Mononuclear cell (primary cell): Measurements from ENCODE around the gene PATE1. TPM values are rescaled to one million over a fixed set of nuclear protein-coding genes. Genes with fewer than 3 reads are reported as not detected.

Experiments used
- H3K27me3 ChIP-seq: 2 replicates; pipeline ENCODE4 v1.6.0; 2011; ENCODE audit warnings: low read length, control low read depth; ENCODE audit not compliant: insufficient read depth
- H3K4me1 ChIP-seq: 2 replicates; pipeline ENCODE4 v1.5.1; 2011; ENCODE audit warnings: mild to moderate bottlenecking, low read length, control low read depth; ENCODE audit not compliant: insufficient read depth
- H3K4me3 ChIP-seq: 2 replicates; pipeline ENCODE4 v1.5.1; 2011; ENCODE audit warnings: mild to moderate bottlenecking, low read length, moderate library complexity
- H3K9me3 ChIP-seq: 2 replicates; pipeline ENCODE4 v1.5.1; 2011; ENCODE audit warnings: low read depth, mild to moderate bottlenecking, control low read depth, low read length
- total RNA-seq: library from RNA; depleted of rRNA; stranded (reverse); fragments of >200 nt; gene quantifications from one replicate; pipeline ENCODE4 v1.2.3, GENCODE V29; 2012

The PATE1 gene
- total RNA-seq, 1 donor, result not detected

- no peak overlapping the region for H3K4me3 ChIP-seq
- no peaks in the 10 kb centered on the region for H3K9me3 ChIP-seq
Measured at GRCh38 chr11:125770583-125770982, 24.5 kb downstream of the PATE1 start.

GRCh38 chr11:125772834-125773505, 26.9 kb downstream of the PATE1 start:
- H3K4me3 ChIP-seq, result no peak overlapping the region
- no peaks in the 10 kb centered on the region for H3K4me1 ChIP-seq
- H3K27me3 ChIP-seq, result no peaks in the 10 kb centered on the region
- H3K9me3 ChIP-seq, result no peaks in the 10 kb centered on the region

More at GRCh38 chr11:125770583-125770982, 24.5 kb downstream of the PATE1 start:
- no peaks in the 10 kb centered on the region for H3K27me3 ChIP-seq
- no peaks in the 10 kb centered on the region for H3K4me1 ChIP-seq

- Histone ChIP-seq H3K9me3 (no peaks in the 10 kb centered on the region), H3K27me3 (no peaks in the 10 kb centered on the region), H3K4me1 (no peaks in the 10 kb centered on the region), H3K4me3 (no peak overlapping the region)
Measured at GRCh38 chr11:125773516-125773915, 27.4 kb downstream of the PATE1 start.

- Histone ChIP-seq H3K9me3 (no peaks in the 10 kb centered on the region), H3K4me1 (no peaks in the 10 kb centered on the region), H3K27me3 (no peaks in the 10 kb centered on the region), H3K4me3 (no peak overlapping the region)
Measured at GRCh38 chr11:125777309-125777708, 31.2 kb downstream of the PATE1 start.

- Histone ChIP-seq H3K9me3 (no peaks in the 10 kb centered on the region), H3K4me3 (no peak within 1 kb of the TSS), H3K27me3 (no peaks in the 10 kb centered on the region), H3K4me1 (no peaks in the 10 kb centered on the region)
Measured at GRCh38 chr11:125778728-125779127, 32.6 kb downstream of the PATE1 start, which contains the start of gene PATE2. Gene PATE2 (minus strand): TSS chr11:125778828. CDS start chr11:125778773, 55 bp downstream.

GRCh38 chr11:125784678-125785077, 38.6 kb downstream of the PATE1 start:
- H3K4me3 ChIP-seq, result no peak overlapping the region

GRCh38 chr11:125787827-125788226, 41.7 kb downstream of the PATE1 start, which contains the start of gene PATE3:
Gene PATE3 (plus strand): TSS chr11:125788127. CDS start chr11:125788152, 25 bp downstream.
- H3K27me3 ChIP-seq, result no peaks in the 10 kb centered on the region
- H3K4me1 ChIP-seq, result no peaks in the 10 kb centered on the region
- no peak within 1 kb of the TSS for H3K4me3 ChIP-seq
- H3K9me3 ChIP-seq, result no peaks in the 10 kb centered on the region

More at GRCh38 chr11:125784678-125785077, 38.6 kb downstream of the PATE1 start:
- Histone ChIP-seq H3K27me3 (no peaks in the 10 kb centered on the region), H3K4me1 (no peaks in the 10 kb centered on the region), H3K9me3 (no peaks in the 10 kb centered on the region)

GRCh38 chr11:125790825-125791224, 44.7 kb downstream of the PATE1 start:
- H3K9me3 ChIP-seq, result peaks cover 11% of the 10 kb centered on the region
- no peak overlapping the region for H3K4me3 ChIP-seq
- peaks cover 3% of the 10 kb centered on the region for H3K27me3 ChIP-seq
- no peaks in the 10 kb centered on the region for H3K4me1 ChIP-seq

- Histone ChIP-seq H3K27me3 (peaks cover 3% of the 10 kb centered on the region), H3K4me3 (no peak overlapping the region), H3K4me1 (no peaks in the 10 kb centered on the region), H3K9me3 (peaks cover 25% of the 10 kb centered on the region)
Measured at GRCh38 chr11:125797641-125798040, 51.6 kb downstream of the PATE1 start.

Other genes starting within 250 kb of the PATE1 start
- gene EI24, start 176.8 kb upstream of the PATE1 start, total RNA-seq, result 28.7 TPM
- gene STT3A, start 153.4 kb upstream of the PATE1 start, total RNA-seq, result 28.2 TPM
- 7.3 TPM for gene CHEK1, start 121.1 kb upstream of the PATE1 start, total RNA-seq
- gene ACRV1, start 65.4 kb upstream of the PATE1 start, total RNA-seq, result not detected
- gene PATE2, start 32.5 kb downstream of the PATE1 start, total RNA-seq, result not detected
- gene PATE3, start 41.8 kb downstream of the PATE1 start, total RNA-seq, result not detected
- not detected for gene PATE4, start 87.0 kb downstream of the PATE1 start, total RNA-seq
- 2.7 TPM for gene HYLS1, start 141.4 kb downstream of the PATE1 start, total RNA-seq
- gene PUS3, start 156.9 kb downstream of the PATE1 start, total RNA-seq, result 5.8 TPM
- 0.10 TPM for gene DDX25, start 158.2 kb downstream of the PATE1 start, total RNA-seq
- gene VSIG10L2, start 199.8 kb downstream of the PATE1 start, total RNA-seq, result not detected